Measurements from ENCODE around the gene SUN5.

The SUN5 gene

DNA sequence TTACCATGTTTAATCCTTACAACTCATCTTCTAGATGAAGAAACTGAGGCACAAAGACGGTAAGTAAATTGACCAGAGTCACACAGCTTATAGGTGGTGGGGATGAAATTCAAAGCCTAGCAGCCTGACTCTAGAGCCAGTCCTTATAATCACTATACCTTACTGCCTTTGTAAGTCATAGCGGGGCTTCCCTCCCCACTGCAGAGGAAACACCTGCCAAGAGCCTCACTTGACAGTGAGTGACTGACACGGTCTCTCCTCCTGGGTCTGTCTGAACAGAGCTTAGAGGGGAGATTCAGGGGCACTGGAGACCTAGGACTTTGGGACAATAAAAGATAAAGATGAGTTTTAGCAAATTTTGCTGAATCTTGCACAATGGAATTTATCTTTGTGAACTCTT, 12.8 kb downstream of the SUN5 start:
- no peak for DNase-seq

DNA sequence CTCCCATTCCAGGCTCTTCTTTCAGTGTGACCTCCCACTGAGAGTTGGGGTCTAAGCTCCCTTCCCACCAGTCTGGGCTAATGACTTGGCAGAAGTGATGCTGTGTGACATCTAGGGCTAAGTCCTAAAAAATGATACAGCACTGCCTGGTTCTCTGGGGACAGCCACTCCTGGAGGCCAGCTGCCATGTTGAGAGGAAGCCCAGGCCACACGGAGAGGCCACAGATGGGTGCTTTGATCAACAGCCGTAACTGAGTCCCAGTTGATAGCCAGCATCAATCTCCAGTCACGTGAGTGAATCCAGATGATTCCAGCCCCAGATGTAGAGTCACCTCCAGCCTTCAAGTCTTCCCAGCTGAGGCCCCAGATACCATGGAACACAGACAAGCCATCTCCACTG, 13.8 kb downstream of the SUN5 start:
- DNase-seq, result no peak

DNA sequence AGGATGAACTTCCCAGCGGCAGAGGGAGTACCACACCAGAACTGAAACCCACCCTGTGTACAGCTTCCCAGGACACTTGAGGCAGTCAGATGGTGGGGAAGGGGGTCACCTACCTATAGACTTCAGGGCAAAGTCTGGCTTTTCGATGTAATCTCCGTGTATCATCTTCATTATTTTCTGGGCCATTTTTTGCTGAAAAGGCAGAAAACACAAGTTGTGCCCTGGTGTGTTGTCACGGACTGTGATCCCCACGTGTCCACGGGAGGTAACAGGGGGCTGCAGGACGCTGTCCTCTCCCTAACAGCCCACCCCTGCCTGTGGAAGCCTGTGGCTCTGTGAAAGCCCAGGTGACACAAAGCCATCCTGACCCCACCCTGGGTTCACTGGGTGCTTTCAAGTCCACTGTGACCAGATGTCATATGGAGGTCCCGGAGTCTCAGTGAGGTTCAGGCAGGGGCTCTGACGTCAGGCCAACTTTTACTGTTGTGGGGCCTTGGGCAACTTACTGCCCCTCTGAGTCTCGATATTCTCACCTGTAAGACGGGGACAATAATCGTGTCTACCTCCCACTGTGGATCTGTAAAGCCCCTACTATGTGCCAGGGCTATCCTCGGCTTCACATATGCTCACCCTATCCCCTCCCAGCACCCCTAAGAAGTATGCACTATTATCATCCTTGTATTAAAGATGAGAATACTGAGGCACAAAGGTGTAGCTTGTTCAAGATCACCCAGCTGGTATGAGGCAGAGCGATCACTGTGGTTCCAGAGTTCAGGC, 14.5 kb downstream of the SUN5 start:
- no peak for DNase-seq

GRCh38 chr20:32988008-32988407, 16.2 kb downstream of the SUN5 start:
- DNase-seq, result no peak

DNA sequence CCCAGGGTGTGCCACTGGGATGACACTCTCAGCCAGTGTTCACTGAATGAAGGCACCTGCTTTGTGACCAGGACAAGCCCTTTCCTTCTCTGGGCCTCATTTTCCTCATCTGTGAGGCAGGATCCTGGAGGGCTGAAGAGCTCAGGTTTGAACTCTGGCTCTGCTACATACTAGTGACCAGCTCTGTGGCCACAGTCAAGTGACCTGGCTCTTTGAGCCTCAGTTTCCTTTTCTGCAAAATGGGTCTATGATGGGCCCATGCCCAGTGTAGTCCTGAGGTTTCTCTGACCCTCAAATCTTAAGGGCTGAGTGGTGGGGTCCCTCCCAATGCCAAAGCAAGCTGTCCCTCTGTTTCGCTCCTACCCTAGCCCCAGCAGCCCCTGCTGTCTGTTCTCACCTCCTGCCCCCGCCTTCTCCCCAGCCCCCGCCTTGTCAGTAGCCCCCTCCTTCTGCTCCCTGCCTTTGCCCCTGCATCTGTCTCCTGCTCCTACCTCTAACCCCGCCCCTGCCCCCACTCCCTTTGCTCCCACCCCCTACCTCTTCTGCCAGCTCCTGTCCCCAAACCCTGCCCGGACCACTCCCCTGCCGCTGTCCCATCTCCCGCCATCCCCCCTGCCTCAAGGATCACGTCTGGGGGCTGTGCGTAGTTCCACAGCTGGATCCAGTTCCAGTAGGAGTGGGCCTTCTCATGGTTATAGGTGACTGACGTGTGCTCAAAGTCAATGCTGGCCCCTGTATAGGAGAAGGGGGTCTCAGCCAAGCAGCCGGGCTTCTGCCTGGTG, 17.0 kb downstream of the SUN5 start:
- DNase-seq, result no peak

DNA sequence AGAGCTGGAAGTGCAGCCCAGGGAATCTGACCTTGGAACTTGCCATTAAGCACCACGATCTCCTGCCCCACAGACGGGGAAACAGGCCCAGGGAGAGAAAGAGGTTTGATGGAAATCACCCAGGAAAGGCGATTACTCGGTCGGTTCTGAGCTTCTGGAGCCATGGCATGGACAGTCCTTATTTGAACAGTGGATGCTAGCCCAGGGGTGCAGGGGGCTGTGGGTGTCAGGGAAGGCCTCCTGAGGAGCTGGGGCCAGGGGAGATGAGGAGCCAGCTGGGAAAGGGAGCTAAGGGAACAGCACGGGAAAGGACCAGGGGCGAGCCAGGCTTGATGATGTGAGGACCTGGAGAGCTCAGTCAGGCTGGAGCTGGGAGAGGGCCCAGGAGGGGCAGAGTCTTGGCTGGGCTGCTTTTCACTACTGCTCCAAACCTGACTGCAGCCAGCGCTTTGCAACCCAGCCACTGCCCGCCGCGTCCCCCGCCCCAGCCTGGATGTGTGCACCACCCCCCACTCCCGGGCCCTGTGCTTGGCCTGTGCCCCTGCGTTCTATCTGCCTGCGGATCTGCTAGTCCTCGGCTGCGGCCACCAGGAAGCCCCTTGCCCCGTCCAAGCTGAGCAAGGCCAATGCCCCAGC, 17.8 kb downstream of the SUN5 start:
- no peak for DNase-seq

DNA sequence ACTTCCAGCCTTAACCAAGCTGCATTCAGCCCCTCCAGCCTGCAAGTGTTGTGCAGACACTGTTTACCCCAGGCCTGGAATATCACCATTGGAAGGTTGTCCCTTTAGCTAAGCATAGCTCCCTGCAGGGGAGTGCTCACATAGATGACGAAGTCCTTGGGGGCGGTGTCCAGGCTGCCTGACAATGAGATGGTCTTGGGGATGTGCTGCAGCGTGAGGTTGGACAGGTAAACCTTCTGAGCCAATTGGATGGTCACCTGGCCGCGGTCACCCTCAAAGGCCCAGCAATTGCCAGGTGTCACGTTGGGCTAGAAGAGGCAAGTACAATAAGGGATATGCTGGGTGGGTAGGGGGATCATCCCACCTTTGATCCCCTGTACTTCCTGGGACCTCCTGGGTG, 18.6 kb downstream of the SUN5 start:
- DNase-seq, result no peak

DNA sequence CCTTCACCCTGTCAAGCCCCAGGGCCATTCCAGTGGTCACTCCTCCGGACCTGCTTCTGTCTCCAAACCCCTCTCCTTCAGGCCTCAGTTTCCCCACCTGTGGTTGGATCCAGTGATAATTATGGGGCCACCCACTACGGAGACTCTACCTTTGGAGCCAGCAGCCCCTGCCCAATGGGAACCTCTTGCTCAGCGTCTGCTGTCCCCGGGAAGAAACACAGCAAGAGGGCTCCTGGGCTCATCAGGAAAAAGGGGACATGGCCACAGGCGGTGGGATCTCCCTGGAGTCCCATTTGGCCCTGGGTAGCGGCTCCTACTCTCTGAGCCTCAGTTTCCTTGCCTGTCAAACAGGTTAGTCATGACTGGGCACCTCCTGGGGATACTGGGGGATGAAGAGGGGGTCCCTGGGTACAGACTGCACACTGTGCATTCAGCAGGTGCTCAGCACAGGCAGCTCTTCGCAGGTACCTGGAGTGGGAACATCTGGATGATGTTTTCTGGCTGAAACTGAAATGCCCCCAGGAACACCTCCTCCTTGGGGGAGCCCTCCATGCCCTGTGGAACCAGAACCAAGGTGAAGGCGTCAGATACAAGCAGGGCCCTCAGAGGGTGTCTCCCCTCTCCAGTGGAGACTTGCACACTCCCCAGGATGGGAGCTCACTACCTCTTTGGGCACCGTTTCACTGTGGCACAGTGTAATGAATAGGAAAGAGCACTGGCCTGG, 19.4 kb downstream of the SUN5 start:
- DNase-seq, result no peak

GRCh38 chr20:32984196-32984595, 20.0 kb downstream of the SUN5 start:
- no peak for DNase-seq

GRCh38 chr20:32983459-32984112, 20.6 kb downstream of the SUN5 start:
- DNase-seq, result no peak

- DNase-seq, result no peak
These were observed 21.4 kb downstream of the SUN5 start for GRCh38 chr20:32982617-32983458.

- no peak for DNase-seq
These were observed 23.2 kb downstream of the SUN5 start for GRCh38 chr20:32980990-32981389.

DNA sequence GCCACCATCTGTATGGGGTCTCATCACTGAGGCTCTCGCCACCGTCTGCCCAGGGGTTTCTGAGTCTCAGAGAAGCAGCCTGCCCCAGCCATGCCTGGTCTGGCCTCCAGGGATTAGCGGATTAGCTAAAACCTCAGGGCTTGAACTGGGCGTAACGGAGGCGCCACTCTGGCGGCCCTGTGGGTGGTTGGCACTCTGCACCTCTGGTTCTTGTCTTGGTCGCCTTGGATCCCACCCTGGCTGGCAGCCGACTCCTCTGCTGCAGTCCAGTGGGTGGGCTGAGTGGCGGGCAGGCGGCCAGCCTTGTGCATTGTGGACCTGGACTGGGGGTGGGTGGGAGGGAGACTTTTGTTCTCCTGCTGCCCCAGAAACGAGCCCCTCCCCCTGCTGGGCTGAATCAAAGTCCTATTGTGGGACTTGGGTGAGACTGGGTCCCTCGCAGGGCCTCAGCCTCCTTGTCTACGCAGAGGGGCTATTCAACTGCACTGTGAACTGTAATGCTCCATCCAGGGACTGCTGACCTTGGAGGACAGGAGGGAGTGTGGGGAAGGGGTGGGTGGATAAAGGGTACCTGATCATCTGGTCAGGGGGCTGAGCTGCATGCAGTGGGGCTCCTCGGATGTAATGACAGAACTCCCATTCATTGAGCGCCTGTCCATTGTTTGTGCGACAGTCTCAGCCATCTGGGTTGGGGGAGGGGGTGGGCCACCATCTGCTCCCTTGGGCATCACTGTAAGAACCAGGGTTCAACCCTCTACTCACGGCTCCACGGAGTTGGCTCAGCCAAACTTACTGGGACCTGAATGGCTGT, 23.9 kb downstream of the SUN5 start:
- no peak for DNase-seq

DNA sequence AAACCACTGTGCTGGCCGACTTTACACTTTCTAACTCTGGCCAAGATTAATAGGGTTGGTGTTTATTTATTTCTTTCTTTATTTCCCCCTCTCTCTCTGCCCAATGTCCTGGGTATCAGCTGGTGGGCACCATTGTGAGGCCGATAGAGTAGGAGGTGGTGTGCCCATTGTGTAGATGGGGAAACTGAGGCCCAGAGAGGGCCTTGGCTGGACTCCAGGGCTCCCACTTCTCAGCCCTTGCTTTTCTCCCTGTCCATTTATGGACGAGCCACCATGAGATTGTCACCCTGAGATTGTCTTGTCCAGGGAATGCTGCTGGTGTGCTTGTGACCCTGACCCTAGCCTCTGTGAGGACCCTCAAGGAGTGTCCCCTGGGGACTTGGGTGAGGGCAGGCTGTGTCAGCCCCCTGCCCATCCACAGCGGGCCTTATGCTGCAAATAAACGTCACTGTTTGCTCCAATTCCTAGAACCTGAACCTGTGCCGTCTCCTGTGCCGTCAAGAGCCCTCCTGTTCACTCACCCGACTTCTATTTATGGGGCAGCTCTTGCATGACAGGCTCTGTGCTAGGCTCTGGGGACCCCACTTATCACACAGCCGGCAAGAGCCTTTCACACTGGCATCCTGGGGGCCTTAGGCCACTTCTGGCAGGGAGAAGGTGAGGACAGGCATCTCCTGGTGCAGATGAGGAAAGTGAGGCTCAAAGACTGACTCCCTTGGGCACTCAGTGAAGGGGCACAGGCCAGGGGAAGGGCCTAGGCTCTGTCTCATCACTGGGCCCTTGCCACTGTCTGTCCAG, 24.8 kb downstream of the SUN5 start:
- no peak for DNase-seq

DNA sequence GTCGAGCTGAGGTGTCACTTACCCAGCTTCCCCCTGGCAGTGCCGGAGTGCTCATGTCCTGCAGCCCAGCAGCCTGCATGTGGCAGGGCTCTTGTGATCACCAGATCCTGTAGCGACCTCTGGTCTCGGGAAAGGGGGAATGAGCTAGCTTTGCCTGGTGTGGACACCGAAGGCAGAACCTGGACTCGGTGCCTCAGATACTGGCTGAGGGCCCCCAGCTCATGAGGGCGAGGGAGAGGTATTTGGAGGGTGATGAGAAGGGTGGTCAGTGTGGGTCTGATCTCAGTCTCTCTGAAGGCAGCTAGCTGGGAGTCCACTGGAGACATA, 26.3 kb downstream of the SUN5 start:
- DNase-seq, result no peak

GRCh38 chr20:32977281-32978008, 26.8 kb downstream of the SUN5 start:
- no peak for DNase-seq

DNA sequence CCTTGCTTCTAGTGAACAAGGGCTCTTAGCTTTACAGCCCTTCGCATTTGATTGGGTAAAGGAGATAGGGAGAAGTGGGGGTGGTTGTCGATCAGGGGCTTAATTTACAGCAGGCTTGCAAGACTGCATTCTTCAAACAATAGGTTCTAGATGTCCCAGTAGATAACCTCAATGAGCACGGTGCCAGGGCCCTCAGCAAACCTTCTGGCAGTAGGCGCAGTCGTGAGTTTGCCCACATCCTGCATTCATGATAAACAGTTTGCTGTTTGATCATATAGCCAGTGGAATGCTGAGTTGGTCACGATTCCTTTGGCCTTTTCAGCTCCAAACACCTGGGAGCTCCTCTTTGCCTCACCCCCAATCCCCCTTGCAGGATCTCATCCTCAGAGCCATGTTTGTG, 27.5 kb downstream of the SUN5 start:
- DNase-seq, result no peak

DNA sequence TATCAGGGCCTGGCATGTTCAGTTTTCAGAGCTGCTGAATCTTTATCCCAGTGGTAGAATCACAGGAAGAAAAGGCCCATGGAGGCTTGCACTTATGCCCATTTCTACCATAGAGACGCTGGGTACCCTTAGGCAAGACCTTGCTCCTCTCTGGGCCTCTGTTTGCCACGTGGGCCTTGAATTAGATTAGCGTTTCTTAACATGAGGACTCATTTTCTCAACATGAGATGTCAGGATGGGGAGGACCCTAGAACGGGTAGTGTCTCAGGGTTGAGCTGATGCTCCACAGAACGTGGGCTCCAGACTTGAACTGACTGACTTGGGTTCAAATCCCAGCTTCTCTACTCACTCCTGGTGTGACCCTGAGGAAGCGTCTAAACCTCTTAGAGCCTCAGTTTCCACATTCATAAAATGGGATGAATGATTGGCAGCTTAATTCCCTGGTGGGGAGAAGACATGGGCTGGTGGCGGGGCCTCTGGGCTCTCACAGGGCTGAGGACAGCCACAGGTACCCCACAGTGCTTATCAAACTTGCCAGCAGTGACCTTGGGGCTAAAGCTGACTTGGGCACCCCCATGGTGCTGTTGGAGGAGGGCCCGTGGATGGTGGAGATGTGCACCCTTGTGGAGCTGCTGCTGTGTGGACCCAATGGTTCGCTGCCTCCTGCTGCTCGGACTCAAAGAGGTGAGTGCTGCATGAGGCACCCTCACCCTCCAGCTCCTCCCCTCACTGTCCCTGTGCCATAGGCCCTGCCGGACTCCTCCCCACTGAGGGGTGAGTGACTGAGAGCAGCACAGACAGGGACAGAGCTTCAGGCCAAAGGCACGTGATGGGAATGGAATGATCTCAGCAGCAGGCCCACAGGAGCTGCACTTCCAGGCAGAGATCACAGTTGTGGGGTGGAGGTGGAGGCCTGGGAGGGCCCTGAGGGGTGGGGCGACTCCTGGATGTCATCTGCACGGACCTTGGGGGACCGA, 28.2 kb downstream of the SUN5 start:
- no peak for DNase-seq

All from NCI-H1417 treated with DMSO at 0.1 percent for 48 hours (cell line).